H1 (cell line): ENCODE measurements around the gene ACSL6. TPM values are rescaled to one million over a fixed set of nuclear protein-coding genes. Genes with fewer than 3 reads are reported as not detected.

ENCODE experiments used
- CTCF ChIA-PET: fragments of 300-600 bp; sonication (Branson Sonifier 250); formaldehyde crosslinking; loops from one replicate; lab custom pipeline; 2021; ENCODE audit not compliant: partially characterized antibody; lab: Charles Lee
- POLR2A ChIA-PET: fragments of 300-600 bp; sonication (Branson Sonifier 250); formaldehyde crosslinking; loops from one replicate; lab custom pipeline; 2021; ENCODE audit warnings: inconsistent platforms; ENCODE audit not compliant: partially characterized antibody; lab: Charles Lee
- DNase-seq, 2 experiments: peaks; one replicate each; pipeline versions ENCODE4 v3.0.0 to v3.0.0-alpha.2; 2010 to 2022; ENCODE audit warnings: low spot score in 2 of 2, low read depth in 1 of 2, mixed read lengths in 1 of 2
- FAIRE-seq: peaks from 2 replicates; lab custom pipeline; 2011; peaks lifted over from hg19 to GRCh38; lab: Jason Lieb, UNC
- H2AFZ ChIP-seq: 2 replicates; pipeline ENCODE4 v1.8.1; 2012; ENCODE audit warnings: low read length, inconsistent platforms
- H2AK5ac ChIP-seq: 2 replicates; pipeline ENCODE4 v1.6.1; 2013; ENCODE audit warnings: low read depth, low read length
- H2BK120ac ChIP-seq: replicated peaks from 2 replicates; pipeline ENCODE3; 2013; ENCODE audit warnings: low read depth, low read length, inconsistent platforms
- H2BK12ac ChIP-seq: 2 replicates; pipeline ENCODE4 v1.6.1; 2013; ENCODE audit warnings: low read depth, low read length
- H2BK15ac ChIP-seq: 2 replicates; pipeline ENCODE4 v1.6.1; 2013; ENCODE audit warnings: low read length
- H2BK20ac ChIP-seq: 2 replicates; pipeline ENCODE4 v1.6.1; 2013; ENCODE audit warnings: low read length
- H2BK5ac ChIP-seq: 2 replicates; pipeline ENCODE4 v1.6.1; 2013; ENCODE audit warnings: low read depth, low read length
- H3K14ac ChIP-seq: 2 replicates; pipeline ENCODE4 v1.6.1; 2013; ENCODE audit warnings: inconsistent platforms; ENCODE audit not compliant: insufficient read length
- H3K18ac ChIP-seq: 2 replicates; pipeline ENCODE4 v1.6.1; 2013; ENCODE audit warnings: low read length; ENCODE audit errors: extremely low read depth
- H3K23ac ChIP-seq: 2 replicates; pipeline ENCODE4 v1.6.1; 2013; ENCODE audit warnings: inconsistent platforms; ENCODE audit not compliant: insufficient read length
- H3K23me2 ChIP-seq: 2 replicates; pipeline ENCODE4 v1.6.1; 2013; ENCODE audit warnings: low read depth, low read length
- H3K27ac ChIP-seq: 2 replicates; pipeline ENCODE4 v1.6.1; 2011; ENCODE audit warnings: low read depth, low read length, inconsistent platforms
- H3K27me3 ChIP-seq, 4 experiments: replicated peaks in 1 of 4; 1 replicate in 1 of 4; 2 replicates in 3 of 4; pipeline versions ENCODE4 v1.6.1 to v1.8.1; 2011 to 2013; ENCODE audit warnings: low read length in 3 of 4, mild to moderate bottlenecking in 3 of 4, inconsistent platforms in 2 of 4, mixed read lengths in 2 of 4, moderate library complexity in 1 of 4; ENCODE audit not compliant: control insufficient read depth in 3 of 4, insufficient read depth in 3 of 4; ENCODE audit errors: extremely low read depth in 1 of 4
- H3K36me3 ChIP-seq, 4 experiments: 2 replicates each; pipeline versions ENCODE4 v1.6.1 to v1.8.1; 2011 to 2013; ENCODE audit warnings: mild to moderate bottlenecking in 4 of 4, low read length in 3 of 4, moderate library complexity in 2 of 4, control low read depth in 1 of 4, inconsistent platforms in 1 of 4; ENCODE audit not compliant: insufficient read depth in 4 of 4, control insufficient read depth in 2 of 4
- H3K4ac ChIP-seq: replicated peaks from 2 replicates; pipeline ENCODE3; 2013; ENCODE audit warnings: low read length, low read depth, mixed read lengths, inconsistent platforms; ENCODE audit not compliant: insufficient read length
- H3K4me1 ChIP-seq, 4 experiments: replicated peaks in 1 of 4; 1 replicate in 1 of 4; 2 replicates in 3 of 4; pipeline versions ENCODE4 v1.6.1 to v1.8.1; 2011 to 2013; ENCODE audit warnings: low read length in 3 of 4, inconsistent platforms in 2 of 4, mixed read lengths in 1 of 4; ENCODE audit not compliant: insufficient read depth in 4 of 4, control insufficient read depth in 3 of 4
- H3K4me2 ChIP-seq, 2 experiments: 2 replicates each; pipeline versions ENCODE4 v1.6.1 to v1.8.1; 2011 to 2013; ENCODE audit warnings: low read depth in 2 of 2, low read length in 2 of 2, control low read depth in 1 of 2, inconsistent platforms in 1 of 2, mild to moderate bottlenecking in 1 of 2; ENCODE audit not compliant: insufficient read depth in 1 of 2
- H3K4me3 ChIP-seq, 4 experiments: fragments of 200-600, 300-600 bp in 1 of 4; sonication (generic), shearing (Covaris generic), sonication (Bioruptor Twin) in 1 of 4; 2 replicates each; pipeline versions ENCODE4 v1.5.1 to v1.8.1; 2011 to 2016; ENCODE audit warnings: low read length in 4 of 4, low read depth in 3 of 4, control low read depth in 2 of 4, inconsistent platforms in 2 of 4, mild to moderate bottlenecking in 2 of 4, mixed read lengths in 1 of 4, moderate library complexity in 1 of 4; ENCODE audit not compliant: insufficient read depth in 2 of 4; ENCODE audit errors: extremely low read depth in 1 of 4
- H3K56ac ChIP-seq: replicated peaks from 2 replicates; pipeline ENCODE3; 2013; ENCODE audit warnings: low read depth, mild to moderate bottlenecking, mixed read lengths, low read length, inconsistent platforms; ENCODE audit not compliant: insufficient read length
- H3K79me1 ChIP-seq: 2 replicates; pipeline ENCODE4 v1.6.1; 2013; ENCODE audit warnings: low read depth, low read length, control low read depth
- H3K79me2 ChIP-seq, 2 experiments: 2 replicates each; pipeline versions ENCODE4 v1.6.1 to v1.8.1; 2012 to 2013; ENCODE audit warnings: low read length in 2 of 2, mild to moderate bottlenecking in 2 of 2, inconsistent platforms in 1 of 2; ENCODE audit not compliant: insufficient read depth in 2 of 2, control insufficient read depth in 1 of 2
- H3K9ac ChIP-seq, 4 experiments: replicated peaks in 1 of 4; 1 replicate in 1 of 4; 2 replicates in 3 of 4; pipeline versions ENCODE4 v1.6.1 to v1.8.1; 2011 to 2013; ENCODE audit warnings: low read depth in 3 of 4, low read length in 3 of 4, control low read depth in 2 of 4, mild to moderate bottlenecking in 2 of 4, moderate library complexity in 2 of 4, inconsistent platforms in 1 of 4; ENCODE audit errors: extremely low read depth in 1 of 4
- H3K9me3 ChIP-seq, 2 experiments: 2 replicates each; pipeline versions ENCODE4 v1.6.1 to v1.8.1; 2012 to 2013; ENCODE audit warnings: mild to moderate bottlenecking in 2 of 2, moderate library complexity in 2 of 2, control low read depth in 1 of 2, inconsistent platforms in 1 of 2, low read depth in 1 of 2, low read length in 1 of 2, mixed read lengths in 1 of 2; ENCODE audit not compliant: insufficient read depth in 2 of 2
- H4K20me1 ChIP-seq, 2 experiments: replicated peaks in 1 of 2; 2 replicates each; pipeline versions ENCODE3 to v1.8.1; 2011 to 2013; ENCODE audit warnings: inconsistent platforms in 2 of 2, low read length in 2 of 2, mild to moderate bottlenecking in 1 of 2; ENCODE audit not compliant: insufficient read depth in 2 of 2, control insufficient read depth in 1 of 2
- H4K5ac ChIP-seq: 2 replicates; pipeline ENCODE4 v1.6.1; 2013; ENCODE audit warnings: low read length, low read depth, mixed read lengths, inconsistent platforms; ENCODE audit not compliant: insufficient read length
- H4K8ac ChIP-seq: 2 replicates; pipeline ENCODE4 v1.8.0; 2013; ENCODE audit warnings: mild to moderate bottlenecking, moderate library complexity, low read length, inconsistent platforms; ENCODE audit not compliant: insufficient read depth; ENCODE audit errors: extremely low read depth
- H4K91ac ChIP-seq: replicated peaks from 2 replicates; pipeline ENCODE3; 2013; ENCODE audit warnings: low read length, mixed read lengths, inconsistent platforms; ENCODE audit not compliant: insufficient read length
- HDAC2 ChIP-seq, 2 experiments: fragments of 300-600 bp in 1 of 2; sonication (generic) in 1 of 2; IDR thresholded peaks; 2 replicates each; pipeline ENCODE4 v1.6.1; 2011 to 2012; ENCODE audit warnings: low read depth in 2 of 2, low read length in 2 of 2, mild to moderate bottlenecking in 2 of 2, moderate library complexity in 2 of 2, borderline replicate concordance in 1 of 2, inconsistent platforms in 1 of 2
- POLR2AphosphoS5 ChIP-seq: IDR thresholded peaks from 2 replicates; pipeline ENCODE4 v1.6.1; 2011; ENCODE audit warnings: low read depth, low read length
- TBP ChIP-seq: IDR thresholded peaks from 2 replicates; pipeline ENCODE4 v1.6.1; 2011; ENCODE audit warnings: low read depth, low read length, improper control_type of control experiment
- TCF12 ChIP-seq: IDR thresholded peaks from 2 replicates; pipeline ENCODE4 v1.6.1; 2011; ENCODE audit warnings: low read depth, mild to moderate bottlenecking, low read length
- TEAD4 ChIP-seq: IDR thresholded peaks from 2 replicates; pipeline ENCODE4 v1.6.1; 2012; ENCODE audit warnings: low read depth, low read length, inconsistent platforms, mixed read lengths
- WGBS, 2 experiments: shearing (Covaris generic) in 1 of 2; methylation state at CpG; one replicate each; pipeline versions ENCODE4 v1.1.6 to v1.1.7; 2013 to 2015; ENCODE audit warnings: low lambda C conversion rate in 2 of 2, mixed read lengths in 2 of 2, inconsistent platforms in 1 of 2, low coverage in 1 of 2, missing lambda C conversion rate in 1 of 2; ENCODE audit not compliant: insufficient replicate concordance in 2 of 2, insufficient coverage in 1 of 2, insufficient read length in 1 of 2; ENCODE audit errors: extremely low coverage in 1 of 2, missing lambda C conversion rate in 1 of 2; 5-methylcytosine and 5-hydroxymethylcytosine counted together
- polyA plus RNA-seq, 7 experiments: library from polyadenylated mRNA; depleted of rRNA in 3 of 7; stranded (reverse) in 5 of 7; unstranded in 2 of 7; fragments of >200 nt in 5 of 7; fragments of 200-250 nt in 2 of 7; gene quantifications; 1 replicate in 5 of 7; 2 replicates in 1 of 7; 4 replicates in 1 of 7; pipeline versions ENCODE4 v1.2.1 to v1.2.3, GENCODE V29; 2011 to 2013; ENCODE audit warnings: missing spikeins in 2 of 7, mixed read lengths in 2 of 7
- total RNA-seq: library from RNA; stranded (reverse); fragmentation: NEBNext Ultra II Directional; extraction: Animal tissue kit (Norgen Biotek cat#: 25700); gene quantifications from 2 replicates; pipeline ENCODE4 v1.2.1, GENCODE V29; 2021

Gene ACSL6
- total and polyA plus RNA-seq, 2 of the 8 experiments (the other 6 are each of a cell fraction or from before 2014, with no cell fraction given): 2.3 to 2.4 TPM

- Histone ChIP-seq H2BK15ac (no peak overlapping the region), H3K14ac (no peak overlapping the region), H3K9me3 (no peaks in the 10 kb centered on the region), H2BK12ac (no peak overlapping the region), H4K20me1 (no peaks in the 10 kb centered on the region), H3K79me1 (no peaks in the 10 kb centered on the region), H2BK5ac (no peak overlapping the region), H3K27ac (no peak overlapping the region), H3K79me2 (no peaks in the 10 kb centered on the region), H4K8ac (peak overlapping the region; percentile 36; the same call in 1 of the 2 replicates), H3K23me2 (no peaks in the 10 kb centered on the region), H3K18ac (no peak overlapping the region), H3K4me1 (no peaks in the 10 kb centered on the region; a peak in 1 of 7 replicates), H3K4ac (no peak overlapping the region)
- CTCF ChIA-PET: interaction anchor here (0.7 to 4.3 kb wide), 2 partner anchors 7 to 66 kb away, joined by 3 to 31 read pairs; no protein-coding TSS in a partner anchor
- TF ChIP-seq HDAC2 (IDR thresholded peaks at IDR 0.05; ENCODE audit: borderline replicate concordance in 1 of 2, low read depth in 2 of 2, low read length in 2 of 2) (no peak), TBP (no peak), POLR2AphosphoS5 (no peak), TEAD4 (no peak), TCF12 (no peak)
- TF ChIP-seq, all 59 proteins: peak for 0
- POLR2A ChIA-PET: no interaction called here
- no peak overlapping the region for H3K56ac ChIP-seq
- no peak overlapping the region for H3K4me2 ChIP-seq
- no peak for FAIRE-seq
- no peak overlapping the region for H4K91ac ChIP-seq
- H3K4me3 ChIP-seq: no peak overlapping the region
- DNase-seq: no peak
- H3K36me3 ChIP-seq: no peaks in the 10 kb centered on the region
- H2AK5ac ChIP-seq: no peak overlapping the region
- no peak overlapping the region for H3K23ac ChIP-seq
- 97% methylated on average over 14 of the region's 14 CpGs; no CpG with 5 or more reads in 1 of the 2 experiments for WGBS, 2 experiments
- no peak overlapping the region for H2AFZ ChIP-seq
- H2BK120ac ChIP-seq: no peak overlapping the region
- H2BK20ac ChIP-seq: no peak overlapping the region
- H3K9ac ChIP-seq: no peak overlapping the region
- H3K27me3 ChIP-seq: no peaks in the 10 kb centered on the region
- H4K5ac ChIP-seq: no peak overlapping the region
Observed at GRCh38 chr5:132056610-132057497, 45.4 kb upstream of the ACSL6 start.
